NCI-H1417 treated with DMSO at 0.1 percent for 48 hours (cell line): ENCODE results near the gene VSTM2B.
"Not testable (repeated sequence)": the region's sequence is repeated elsewhere in the genome, so short reads cannot be mapped to it uniquely, and the experiment has no call there.

Experiments
- DNase-seq: peaks from one replicate; lab custom pipeline; 2025; lab: John Stamatoyannopoulos, UW

Gene VSTM2B

DNA sequence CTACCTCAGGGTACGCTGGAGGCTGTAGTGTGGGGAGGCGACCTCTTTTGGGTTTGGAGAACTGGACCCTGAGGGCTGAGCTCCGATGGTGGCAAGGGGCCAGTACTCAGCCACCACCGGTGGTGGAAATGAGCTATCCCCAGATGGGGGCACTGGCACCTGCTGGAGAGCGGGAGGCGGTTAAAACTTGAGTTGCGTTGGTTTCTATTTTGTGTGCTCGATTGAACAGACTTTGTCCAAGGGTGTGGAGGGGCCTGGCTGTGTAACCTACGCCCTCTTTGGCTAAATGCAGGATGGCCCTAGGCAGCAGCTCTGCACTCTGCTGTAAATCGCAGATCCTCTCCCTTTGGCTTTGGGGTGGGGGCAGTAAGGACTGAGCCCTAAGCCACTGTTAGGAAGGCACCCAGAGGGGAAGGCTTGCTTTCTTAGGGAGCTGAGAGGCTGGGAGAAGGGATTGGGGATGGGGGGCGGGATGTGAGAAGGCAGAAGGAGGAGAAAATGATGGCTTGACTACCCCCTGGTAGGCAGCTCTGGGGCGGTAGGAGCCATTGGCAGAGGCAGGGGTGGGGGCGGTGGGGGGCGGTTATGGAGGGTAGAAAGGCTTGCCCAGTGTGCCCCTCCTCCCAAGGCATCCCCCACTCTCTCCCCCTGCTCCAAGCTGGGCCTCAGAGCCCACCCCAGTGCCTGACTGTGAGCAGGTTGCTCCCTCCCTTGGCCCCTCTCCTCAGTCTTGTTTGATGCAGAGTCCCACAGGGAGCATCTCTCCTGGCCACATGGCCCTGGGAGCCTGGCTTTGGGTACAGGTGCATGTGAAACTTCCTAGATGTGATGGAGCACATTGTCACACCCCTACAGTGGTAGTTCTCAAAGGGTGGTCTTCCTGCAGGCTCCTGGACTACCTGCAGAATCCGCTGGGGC lies 5.0 kb downstream of the VSTM2B start:
- no peak for DNase-seq

DNA sequence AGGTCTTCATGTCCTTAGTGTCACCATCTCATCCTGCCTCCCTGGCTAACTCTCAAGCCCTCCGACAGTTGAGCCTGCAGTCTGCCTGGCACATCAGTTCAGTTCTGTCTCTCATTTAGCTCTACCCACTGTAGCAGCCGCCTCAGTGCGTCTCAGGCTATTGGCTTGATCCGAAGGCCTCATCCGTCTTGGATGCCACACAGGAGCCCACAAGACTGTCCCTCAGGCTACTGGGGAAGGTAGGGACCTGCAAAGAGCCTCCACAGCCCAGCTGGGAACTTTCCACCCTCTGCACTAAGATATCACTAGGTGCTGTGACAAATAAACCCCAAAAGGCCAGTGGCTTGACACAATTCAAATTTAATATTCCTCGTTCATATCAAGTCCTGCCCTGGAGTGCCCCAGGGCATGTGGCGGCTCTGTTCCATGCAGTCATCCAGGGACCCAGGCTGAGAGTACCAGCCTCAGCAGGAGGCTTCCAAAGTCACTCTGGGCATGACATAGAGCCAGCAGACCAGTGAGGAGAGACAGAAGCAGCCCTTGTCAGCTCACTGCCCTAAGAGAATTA lies 5.7 kb downstream of the VSTM2B start:
- no peak for DNase-seq

GRCh38 chr19:29532097-29532496 lies 6.3 kb downstream of the VSTM2B start:
- DNase-seq = no peak

GRCh38 chr19:29532956-29533355 lies 7.2 kb downstream of the VSTM2B start:
- DNase-seq = no peak

DNA sequence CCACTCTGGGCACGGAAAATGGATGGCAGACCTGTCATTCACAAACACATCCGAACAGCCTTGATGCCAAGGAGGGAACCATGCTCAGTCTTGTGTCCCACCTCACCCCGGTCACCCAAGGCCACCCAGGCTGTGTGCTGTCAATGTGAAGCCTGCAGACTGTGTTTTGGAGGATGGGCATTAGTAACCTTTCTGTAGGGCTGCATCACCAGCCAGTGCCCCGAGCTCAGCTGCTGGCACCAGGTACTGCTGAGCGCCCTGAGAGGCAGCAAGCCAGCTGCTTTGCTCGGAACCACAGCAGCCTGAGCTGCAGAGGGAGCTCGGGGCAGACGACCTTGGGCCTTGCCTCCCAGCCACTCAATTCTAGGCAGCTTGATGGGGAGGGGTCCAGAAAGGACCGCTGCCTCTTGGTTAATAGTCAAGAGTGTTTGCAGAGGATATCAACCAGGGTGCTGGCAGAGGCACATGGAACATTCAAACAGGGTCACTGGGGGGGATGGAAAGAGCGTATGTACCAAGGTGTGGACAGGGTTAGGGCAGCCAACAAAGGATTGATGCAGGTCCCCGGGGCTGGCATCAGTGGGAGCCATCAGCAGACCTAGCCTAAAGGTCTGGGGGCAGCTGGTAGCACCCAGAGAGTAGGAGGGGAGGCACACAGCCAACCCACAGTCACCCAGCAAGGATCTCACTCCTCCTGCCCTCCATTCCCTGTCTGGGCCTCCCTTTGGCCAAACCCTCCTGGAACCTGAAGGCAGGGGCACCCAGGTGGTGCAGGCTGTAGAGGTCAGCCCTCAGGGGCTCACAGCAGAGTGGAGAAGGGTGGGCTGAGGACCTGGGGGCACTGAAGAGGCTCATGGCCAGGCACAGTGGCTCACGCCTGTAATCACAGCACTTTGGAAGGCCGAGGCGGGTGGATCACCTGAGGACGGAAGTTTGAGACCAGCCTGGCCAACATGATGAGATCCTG lies 8.1 kb downstream of the VSTM2B start:
- DNase-seq = no peak

DNA sequence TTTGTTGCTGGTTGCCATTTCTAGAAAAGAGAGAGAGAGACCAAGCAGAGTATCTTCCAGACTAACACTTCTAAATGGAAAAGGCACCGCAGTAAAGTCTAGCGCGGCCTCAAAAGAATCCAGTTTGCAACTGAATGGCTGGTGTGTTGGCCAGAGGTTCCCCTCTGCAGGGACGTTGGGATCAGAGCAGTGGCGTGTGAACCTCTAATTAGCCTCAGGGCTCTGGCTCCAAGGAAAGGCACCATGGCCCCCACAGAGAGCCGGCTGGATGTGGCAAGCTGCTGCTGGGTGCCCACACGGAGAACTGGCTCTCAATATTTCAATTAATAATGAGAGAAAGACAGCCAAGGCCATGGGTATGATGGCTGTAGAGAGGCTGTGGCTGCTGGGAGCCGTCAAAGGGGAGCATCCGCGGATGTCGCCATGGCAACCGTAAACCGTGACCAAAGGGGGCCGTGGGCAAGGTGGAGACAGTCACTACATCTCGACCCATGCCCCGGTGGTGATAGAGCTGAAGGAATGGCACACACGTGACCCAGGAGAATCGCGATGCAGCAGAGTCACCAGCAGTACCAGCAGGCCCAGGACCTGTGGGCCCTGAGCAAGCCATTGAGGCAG lies 9.5 kb downstream of the VSTM2B start:
- DNase-seq = no peak

GRCh38 chr19:29535984-29536508 lies 10.3 kb downstream of the VSTM2B start:
- DNase-seq = no peak

DNA sequence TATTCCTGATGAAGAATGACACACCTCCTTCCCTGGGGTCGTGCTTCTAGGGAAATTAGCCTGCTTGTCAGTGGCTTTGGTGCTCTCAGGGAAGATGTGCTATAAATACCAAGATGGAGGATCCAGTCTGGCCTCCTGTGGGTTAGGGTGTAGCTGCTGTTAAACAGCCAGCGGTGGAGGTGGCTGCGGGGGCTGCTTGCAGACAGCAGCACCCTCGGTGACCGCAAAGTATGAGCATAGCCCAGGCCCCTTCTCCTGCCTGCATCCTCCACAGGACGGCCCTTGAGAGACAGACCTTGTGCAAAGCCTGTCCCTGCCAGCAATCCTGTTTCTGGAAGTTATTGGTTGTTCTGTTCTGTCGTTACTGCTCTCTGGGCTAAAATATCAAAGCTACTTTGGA lies 11.4 kb downstream of the VSTM2B start:
- no peak for DNase-seq

- no peak for DNase-seq
These were observed 11.8 kb downstream of the VSTM2B start for GRCh38 chr19:29537601-29538000.

DNA sequence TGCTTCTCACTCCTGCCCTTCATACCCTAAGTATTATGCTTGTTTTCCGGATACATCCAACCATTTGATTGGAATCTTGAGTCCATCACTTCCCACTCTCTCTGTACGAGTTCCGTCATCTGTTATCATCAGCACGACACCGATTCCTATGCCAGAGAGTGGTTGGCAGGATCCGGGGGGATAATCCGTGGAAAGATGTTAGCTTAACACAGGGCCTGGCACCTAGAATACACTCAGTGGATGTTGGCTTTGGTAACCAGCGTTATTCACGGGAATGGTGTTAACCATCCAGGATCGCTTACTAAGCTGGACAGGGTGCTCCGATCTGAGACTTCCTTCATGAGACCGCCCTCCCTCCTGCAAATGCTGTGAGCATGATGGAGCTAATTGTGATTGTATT lies 12.4 kb downstream of the VSTM2B start:
- no peak for DNase-seq

DNA sequence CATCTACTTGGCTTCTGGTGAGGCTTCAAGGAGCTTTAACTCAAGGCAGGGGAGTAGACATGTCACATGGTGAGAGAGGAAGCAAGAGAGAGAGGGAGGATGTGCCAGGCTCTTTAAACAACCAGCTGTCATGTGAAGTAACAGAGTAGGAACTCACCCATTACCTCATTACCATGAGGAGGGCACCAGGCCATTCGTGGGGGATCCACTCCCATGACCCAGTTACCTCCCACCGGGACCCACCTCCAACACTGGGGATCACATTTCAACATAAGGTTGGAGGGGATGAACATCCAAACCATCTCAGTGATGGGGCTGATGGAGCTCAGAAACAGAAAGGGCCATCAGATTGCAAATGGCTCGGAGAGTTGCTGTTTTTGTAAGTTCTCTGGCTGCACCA lies 12.9 kb downstream of the VSTM2B start:
- DNase-seq = no peak

DNA sequence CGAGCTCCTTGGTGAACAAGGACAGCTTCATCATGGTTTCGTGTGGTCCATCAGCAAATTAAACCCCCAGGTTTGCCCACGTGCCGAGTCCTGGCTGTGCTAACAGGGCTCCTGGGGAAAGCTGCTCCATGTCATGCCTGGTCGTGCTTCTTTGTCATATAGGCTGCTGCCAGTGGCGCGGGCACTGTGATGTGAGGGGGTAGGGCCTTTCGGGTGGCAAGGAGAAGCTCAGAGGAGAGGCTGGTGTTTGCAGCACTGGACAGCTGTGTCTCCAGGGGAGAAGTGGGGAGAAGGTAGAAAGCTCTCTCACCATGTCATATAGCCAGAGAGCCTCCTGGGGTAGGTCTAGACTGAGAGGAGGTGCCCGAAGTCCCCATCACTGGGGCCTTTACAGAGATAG lies 13.3 kb downstream of the VSTM2B start:
- DNase-seq = no peak

GRCh38 chr19:29539670-29540069 lies 13.9 kb downstream of the VSTM2B start:
- DNase-seq = no peak

DNA sequence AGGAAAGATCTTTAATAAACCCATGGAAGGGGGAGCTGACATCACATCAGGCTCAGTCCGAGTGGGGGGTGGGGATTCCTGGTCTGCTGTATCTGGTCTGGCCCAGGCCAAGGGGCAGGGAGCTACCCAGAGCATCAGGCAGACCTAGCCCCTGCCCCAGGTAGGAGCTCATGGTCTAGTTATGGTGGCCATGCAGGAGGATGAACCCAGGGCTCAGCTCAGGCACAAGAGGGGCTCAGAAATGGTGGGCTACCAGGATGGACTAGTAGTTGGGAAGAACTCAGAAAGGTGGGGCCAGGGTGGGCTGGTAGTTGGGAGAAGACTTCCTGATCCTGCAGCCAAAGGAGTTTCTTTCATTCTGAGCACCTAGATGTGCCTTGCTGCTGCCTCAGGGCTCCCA lies 14.3 kb downstream of the VSTM2B start:
- no peak for DNase-seq

- no peak for DNase-seq
These were observed 15.9 kb downstream of the VSTM2B start for GRCh38 chr19:29541473-29542253.

DNA sequence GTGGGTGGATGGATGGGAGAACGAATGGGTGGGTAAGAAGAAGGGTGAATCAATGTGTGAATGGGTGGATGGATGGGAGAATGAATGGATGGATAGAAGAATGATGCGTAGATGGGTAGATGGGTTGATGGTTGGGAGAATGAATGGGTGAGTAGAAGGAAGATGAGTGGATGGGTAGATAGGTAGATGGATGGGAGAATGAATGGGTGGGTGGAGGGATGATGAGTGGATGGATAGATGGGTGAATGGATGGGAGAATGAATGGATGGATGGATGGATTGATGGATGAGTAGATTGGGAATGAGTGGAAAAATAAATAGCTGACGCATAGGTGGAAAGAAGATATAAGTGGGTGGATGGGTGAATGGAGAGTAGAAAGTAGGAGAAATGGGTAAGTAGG lies 16.5 kb downstream of the VSTM2B start:
- no peak for DNase-seq

- DNase-seq = no peak
These were observed 17.0 kb downstream of the VSTM2B start for GRCh38 chr19:29542776-29543175.

DNA sequence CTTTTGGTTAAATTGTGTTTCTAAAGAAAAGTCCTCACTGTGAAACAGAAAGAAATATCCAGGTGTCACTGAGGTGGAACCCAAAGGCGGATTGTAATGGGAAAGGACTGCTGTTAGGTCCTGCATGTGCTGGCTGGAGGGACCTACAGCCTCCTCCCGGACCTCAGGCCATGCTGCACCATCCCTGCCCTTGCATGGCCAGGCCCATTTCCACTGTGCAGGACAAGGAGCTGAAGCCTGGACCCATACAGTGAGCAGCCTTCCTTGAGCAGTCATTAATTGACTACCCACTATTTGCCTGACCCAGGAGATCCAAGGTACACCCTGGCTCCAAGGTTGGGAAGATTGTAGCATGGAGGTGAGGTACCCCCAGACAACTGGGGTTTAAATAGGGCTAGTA lies 17.6 kb downstream of the VSTM2B start:
- DNase-seq = no peak

- no peak for DNase-seq
These were observed 19.0 kb downstream of the VSTM2B start for GRCh38 chr19:29544656-29545360.

DNA sequence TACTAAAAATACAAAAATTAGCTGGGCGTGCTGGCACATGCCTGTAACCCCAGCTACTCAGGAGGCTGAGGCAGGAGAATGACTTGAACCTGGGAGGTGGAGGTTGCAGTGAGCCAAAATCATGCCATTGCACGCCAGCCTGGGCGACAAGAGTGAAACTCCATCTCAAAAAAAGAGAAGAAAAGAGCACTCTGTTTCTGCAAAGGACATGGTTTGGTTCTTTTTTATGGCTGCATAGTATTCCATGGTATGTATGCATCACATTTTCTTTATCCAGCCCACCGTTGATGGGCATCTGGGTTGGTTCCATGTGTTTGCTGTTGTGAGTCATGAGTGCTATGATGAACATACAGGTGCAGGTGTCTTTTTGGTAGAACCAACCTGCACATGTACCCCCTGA lies 19.7 kb downstream of the VSTM2B start:
- DNase-seq = not testable (repeated sequence)
